Retinal pigment epithelial cell (primary cell): ENCODE results near the gene TEKT3.

Experiments used
- DNase-seq: peaks from one replicate; pipeline ENCODE4 v3.0.0-alpha.2; 2010; ENCODE audit warnings: low read depth
- H3K4me3 ChIP-seq: 2 replicates; pipeline ENCODE4 v1.5.1; 2011; ENCODE audit warnings: mild to moderate bottlenecking, low read length, control low read depth, moderate library complexity
- CTCF ChIP-seq: conservative IDR thresholded peaks from 2 replicates; pipeline ENCODE4 v1.5.1; 2011; ENCODE audit warnings: low read depth, low read length, control low read depth, inconsistent platforms

TEKT3 gene

GRCh38 chr17:15319452-15320010 lies 21.9 kb downstream of the TEKT3 start:
- H3K4me3 ChIP-seq = no peak overlapping the region
- no peak for TF ChIP-seq CTCF
- DNase-seq = no peak

GRCh38 chr17:15311996-15312395 lies 29.4 kb downstream of the TEKT3 start:
- no peak for DNase-seq
- no peak for TF ChIP-seq CTCF
- no peak overlapping the region for H3K4me3 ChIP-seq

- DNase-seq = no peak
- no peak overlapping the region for H3K4me3 ChIP-seq
- TF ChIP-seq CTCF = no peak
These were observed 31.6 kb downstream of the TEKT3 start for GRCh38 chr17:15309793-15310192.

GRCh38 chr17:15309236-15309635 lies 32.2 kb downstream of the TEKT3 start:
- no peak overlapping the region for H3K4me3 ChIP-seq
- no peak for TF ChIP-seq CTCF
- DNase-seq = no peak

GRCh38 chr17:15308758-15309157 lies 32.6 kb downstream of the TEKT3 start:
- TF ChIP-seq CTCF = no peak
- H3K4me3 ChIP-seq = no peak overlapping the region
- no peak for DNase-seq

GRCh38 chr17:15307710-15308111 lies 33.7 kb downstream of the TEKT3 start:
- no peak for TF ChIP-seq CTCF
- no peak overlapping the region for H3K4me3 ChIP-seq
- DNase-seq = no peak

GRCh38 chr17:15303851-15304250 lies 37.5 kb downstream of the TEKT3 start:
- no peak overlapping the region for H3K4me3 ChIP-seq
- DNase-seq = no peak
- no peak for TF ChIP-seq CTCF
